H1 (cell line): Measurements from ENCODE around the gene CEBPA.

Experiments
- CTBP2 ChIP-seq: IDR thresholded peaks from 2 replicates; pipeline ENCODE4 v1.7.0; 2011; ENCODE audit warnings: borderline replicate concordance, mild to moderate bottlenecking, moderate library complexity, mixed read lengths, low read length; ENCODE audit not compliant: insufficient read depth, insufficient read length
- CTCF ChIP-seq, 3 experiments: IDR thresholded peaks; 1 replicate in 2 of 3; 2 replicates in 1 of 3; pipeline versions ENCODE4 v1.5.1 to v1.6.1; 2011; ENCODE audit warnings: low read length in 3 of 3, mild to moderate bottlenecking in 3 of 3, inconsistent platforms in 2 of 3, low read depth in 1 of 3, moderate library complexity in 1 of 3; ENCODE audit not compliant: insufficient read depth in 1 of 3; ENCODE audit errors: control extremely low read depth in 1 of 3
- POLR2AphosphoS5 ChIP-seq: IDR thresholded peaks from 2 replicates; pipeline ENCODE4 v1.6.1; 2011; ENCODE audit warnings: low read depth, low read length
- RAD21 ChIP-seq, 2 experiments: IDR thresholded peaks in 1 of 2; conservative IDR thresholded peaks in 1 of 2; 2 replicates each; pipeline ENCODE4 v1.6.1; 2011; ENCODE audit warnings: low read depth in 2 of 2, low read length in 2 of 2, improper control_type of control experiment in 1 of 2, inconsistent platforms in 1 of 2, mild to moderate bottlenecking in 1 of 2, moderate library complexity in 1 of 2
- YY1 ChIP-seq: IDR thresholded peaks from 2 replicates; pipeline ENCODE4 v1.6.1; 2011; ENCODE audit warnings: low read depth, mild to moderate bottlenecking, low read length

DNA sequence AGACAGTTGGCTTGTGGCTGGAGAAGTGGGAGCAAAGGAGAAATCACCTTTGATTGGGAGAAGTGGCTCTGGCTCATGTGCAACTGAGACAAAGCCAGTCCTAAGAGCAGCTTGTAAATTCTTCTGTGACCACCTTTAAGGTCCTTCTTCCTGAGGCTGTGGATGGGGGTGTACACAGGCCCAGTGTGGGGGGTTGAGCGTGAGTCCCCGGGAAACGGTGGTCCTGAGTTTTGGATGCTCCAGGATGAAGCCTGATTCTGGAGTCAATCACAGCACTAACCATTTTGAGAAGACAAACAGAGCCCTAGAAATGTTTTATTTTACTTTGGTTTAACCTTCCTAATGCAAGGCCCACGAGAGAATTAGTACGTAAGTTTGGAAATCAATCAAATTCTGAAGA is 3.9 kb upstream of the CEBPA start:
- no peak for TF ChIP-seq CTCF (IDR thresholded peaks at IDR 0.05; ENCODE audit: control extremely low read depth in 1 of 3, insufficient read depth in 1 of 3, low read depth in 1 of 3, low read length in 3 of 3)
- no peak for TF ChIP-seq POLR2AphosphoS5
- no peak for TF ChIP-seq CTBP2
- TF ChIP-seq RAD21 (IDR thresholded peaks at IDR 0.05 in 1 of 2, conservative IDR thresholded peaks at IDR 0.05 in 1 of 2; ENCODE audit: low read depth in 2 of 2, low read length in 2 of 2) = no peak
- no peak for TF ChIP-seq YY1
